ENCODE data around the gene STAMBPL1. TPM values are rescaled to one million over a fixed set of nuclear protein-coding genes. Genes with fewer than 3 reads are reported as not detected.
"Not testable (repeated sequence)": the region's sequence is repeated elsewhere in the genome, so short reads cannot be mapped to it uniquely, and the experiment has no call there.

STAMBPL1 gene
- total RNA-seq, 1 experiment from 2014 or later, result 15.6 TPM

- in situ Hi-C loops (cut with HindIII; ENCODE audit: low pct_unique_long_range_greater_than_20kb, low sequenced_read_pairs), result no loop called here
- DNase-seq (ENCODE audit: low read depth), result no peak
These were observed 27.7 kb upstream of the STAMBPL1 start for GRCh38 chr10:88852327-88852726.

- in situ Hi-C loops (cut with HindIII; ENCODE audit: low pct_unique_long_range_greater_than_20kb, low sequenced_read_pairs), result no loop called here
- no peak for DNase-seq (ENCODE audit: low read depth)
These were observed 26.7 kb upstream of the STAMBPL1 start for GRCh38 chr10:88853155-88853881.

- DNase-seq (ENCODE audit: low read depth), result no peak
- in situ Hi-C loops (cut with HindIII; ENCODE audit: low pct_unique_long_range_greater_than_20kb, low sequenced_read_pairs), result no loop called here
These were observed 25.4 kb upstream of the STAMBPL1 start for GRCh38 chr10:88854684-88855083.

DNA sequence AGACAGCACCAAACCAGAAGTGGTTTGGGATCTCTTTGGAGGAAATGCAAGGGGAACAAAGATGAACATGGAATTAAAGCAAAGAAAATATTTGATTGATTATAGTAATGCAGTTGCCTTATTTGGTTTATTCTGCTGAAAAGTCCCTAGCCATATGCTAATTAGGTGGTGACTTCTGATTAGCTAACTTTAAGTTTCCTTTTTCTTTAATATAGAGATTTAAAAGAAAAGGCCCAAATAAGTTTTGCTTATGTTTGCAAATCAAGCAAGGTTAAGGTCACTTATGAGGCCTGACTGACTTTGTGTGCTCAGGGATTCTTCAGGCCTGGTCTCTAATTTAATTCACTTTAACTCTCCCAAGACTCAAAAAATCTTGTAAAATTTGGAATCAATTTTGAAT, 22.2 kb upstream of the STAMBPL1 start:
- no peak for DNase-seq (ENCODE audit: low read depth)
- in situ Hi-C loops (cut with HindIII; ENCODE audit: low pct_unique_long_range_greater_than_20kb, low sequenced_read_pairs), result no loop called here

GRCh38 chr10:88858491-88858890, 21.6 kb upstream of the STAMBPL1 start:
- no peak for DNase-seq (ENCODE audit: low read depth)
- in situ Hi-C loops (cut with HindIII; ENCODE audit: low pct_unique_long_range_greater_than_20kb, low sequenced_read_pairs), result no loop called here

GRCh38 chr10:88861036-88861435, 19.0 kb upstream of the STAMBPL1 start:
- no peak for DNase-seq (ENCODE audit: low read depth)
- in situ Hi-C loops (cut with HindIII; ENCODE audit: low pct_unique_long_range_greater_than_20kb, low sequenced_read_pairs), result no loop called here

- DNase-seq (ENCODE audit: low read depth), result no peak
- in situ Hi-C loops (cut with HindIII; ENCODE audit: low pct_unique_long_range_greater_than_20kb, low sequenced_read_pairs), result no loop called here
These were observed 14.7 kb upstream of the STAMBPL1 start for GRCh38 chr10:88865281-88865876.

DNA sequence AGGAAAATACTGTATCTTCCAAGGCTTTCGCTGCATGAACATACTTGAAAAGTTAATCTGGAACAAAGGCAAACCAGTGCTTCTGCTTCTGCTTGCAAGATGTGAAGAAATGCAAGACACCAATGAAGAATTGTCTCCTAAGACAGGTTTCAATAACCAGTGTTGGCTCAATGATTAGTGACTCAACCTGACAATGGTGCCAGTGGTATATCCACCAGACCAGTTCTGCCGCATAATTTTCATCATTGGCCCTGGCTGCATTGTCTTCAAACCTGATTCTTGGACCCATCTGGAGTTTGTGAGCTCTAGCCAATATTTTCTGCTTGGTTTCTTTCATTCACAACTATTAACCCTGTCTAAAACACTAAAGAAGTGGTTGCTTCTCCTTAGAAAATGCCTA, 13.6 kb upstream of the STAMBPL1 start:
- in situ Hi-C loops (cut with HindIII; ENCODE audit: low pct_unique_long_range_greater_than_20kb, low sequenced_read_pairs), result no loop called here
- no peak for DNase-seq (ENCODE audit: low read depth)

- in situ Hi-C loops (cut with HindIII; ENCODE audit: low pct_unique_long_range_greater_than_20kb, low sequenced_read_pairs), result no loop called here
- no peak for DNase-seq (ENCODE audit: low read depth)
These were observed 10.0 kb upstream of the STAMBPL1 start for GRCh38 chr10:88870089-88870488.

GRCh38 chr10:88873757-88874156, 6.3 kb upstream of the STAMBPL1 start:
- in situ Hi-C loops (cut with HindIII; ENCODE audit: low pct_unique_long_range_greater_than_20kb, low sequenced_read_pairs), result no loop called here
- no peak for DNase-seq (ENCODE audit: low read depth)

GRCh38 chr10:88874281-88874680, 5.8 kb upstream of the STAMBPL1 start:
- no peak for DNase-seq (ENCODE audit: low read depth)
- in situ Hi-C loops (cut with HindIII; ENCODE audit: low pct_unique_long_range_greater_than_20kb, low sequenced_read_pairs), result no loop called here

DNA sequence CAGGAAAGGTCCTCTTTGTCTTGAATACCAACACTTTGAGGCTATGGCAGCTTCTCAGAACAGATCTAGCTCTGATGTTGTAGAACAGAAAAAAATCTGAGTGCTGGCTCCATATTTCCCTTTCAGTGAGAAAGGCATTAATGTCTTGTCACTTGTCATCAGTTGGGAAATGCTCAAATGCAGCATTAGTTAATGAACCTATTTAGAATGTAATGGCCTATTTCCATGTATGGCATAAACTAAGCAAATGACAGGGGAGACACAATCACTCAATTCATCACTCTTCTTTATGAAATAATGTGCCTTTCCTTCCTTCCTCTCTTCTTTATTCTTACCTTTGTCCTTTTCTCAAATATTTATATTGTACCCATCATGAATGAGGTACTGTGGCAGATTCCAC, 5.0 kb upstream of the STAMBPL1 start:
- in situ Hi-C loops (cut with HindIII; ENCODE audit: low pct_unique_long_range_greater_than_20kb, low sequenced_read_pairs), result no loop called here
- no peak for DNase-seq (ENCODE audit: low read depth)

DNA sequence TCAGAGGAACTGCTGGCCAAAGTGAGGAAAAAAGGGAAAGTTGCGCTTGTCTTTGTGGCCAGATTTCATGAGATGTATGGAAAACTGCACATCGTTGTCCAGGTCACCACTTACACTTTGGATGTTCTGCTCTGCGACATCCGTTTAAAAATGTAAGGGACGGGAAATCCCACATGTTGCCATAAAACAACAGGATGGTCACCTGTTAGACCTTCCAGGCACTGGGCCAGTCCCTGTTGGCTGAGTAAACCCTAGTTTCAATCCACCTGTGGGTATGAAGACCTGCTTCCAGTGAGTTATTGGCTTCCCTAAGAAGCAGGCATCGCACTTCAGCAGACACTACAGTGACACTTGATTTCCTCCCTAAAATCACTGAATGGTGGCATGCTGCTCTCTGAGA, 2.7 kb upstream of the STAMBPL1 start:
- DNase-seq (ENCODE audit: low read depth), result no peak
- in situ Hi-C loops (cut with HindIII; ENCODE audit: low pct_unique_long_range_greater_than_20kb, low sequenced_read_pairs), result no loop called here

- in situ Hi-C loops (cut with HindIII; ENCODE audit: low pct_unique_long_range_greater_than_20kb, low sequenced_read_pairs), result no loop called here
- DNase-seq (ENCODE audit: low read depth), result peak; percentile 91
These were observed 434 bp downstream of the STAMBPL1 start for GRCh38 chr10:88880282-88881076.

DNA sequence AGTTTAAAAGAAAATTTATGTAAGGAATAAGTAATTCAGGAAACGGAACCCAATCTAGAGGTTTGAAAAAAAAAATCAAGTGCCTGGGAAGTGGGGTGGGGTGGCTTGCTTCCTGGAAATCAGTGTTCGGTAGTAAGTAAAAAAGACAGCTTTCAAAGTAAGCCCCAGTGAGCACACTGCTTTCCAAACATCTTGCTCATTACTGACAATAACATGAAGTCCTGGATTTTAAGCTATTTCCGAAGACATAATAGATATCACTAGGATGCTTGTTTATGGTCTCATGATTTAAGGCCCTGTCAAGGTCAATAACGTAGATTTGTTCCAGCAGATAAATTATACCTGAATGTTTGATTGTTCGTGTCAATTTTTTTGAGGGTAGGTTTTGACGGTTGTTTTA, 1.3 kb downstream of the STAMBPL1 start:
- DNase-seq (ENCODE audit: low read depth), result peak; percentile 30
- in situ Hi-C loops (cut with HindIII; ENCODE audit: low pct_unique_long_range_greater_than_20kb, low sequenced_read_pairs), result no loop called here

DNA sequence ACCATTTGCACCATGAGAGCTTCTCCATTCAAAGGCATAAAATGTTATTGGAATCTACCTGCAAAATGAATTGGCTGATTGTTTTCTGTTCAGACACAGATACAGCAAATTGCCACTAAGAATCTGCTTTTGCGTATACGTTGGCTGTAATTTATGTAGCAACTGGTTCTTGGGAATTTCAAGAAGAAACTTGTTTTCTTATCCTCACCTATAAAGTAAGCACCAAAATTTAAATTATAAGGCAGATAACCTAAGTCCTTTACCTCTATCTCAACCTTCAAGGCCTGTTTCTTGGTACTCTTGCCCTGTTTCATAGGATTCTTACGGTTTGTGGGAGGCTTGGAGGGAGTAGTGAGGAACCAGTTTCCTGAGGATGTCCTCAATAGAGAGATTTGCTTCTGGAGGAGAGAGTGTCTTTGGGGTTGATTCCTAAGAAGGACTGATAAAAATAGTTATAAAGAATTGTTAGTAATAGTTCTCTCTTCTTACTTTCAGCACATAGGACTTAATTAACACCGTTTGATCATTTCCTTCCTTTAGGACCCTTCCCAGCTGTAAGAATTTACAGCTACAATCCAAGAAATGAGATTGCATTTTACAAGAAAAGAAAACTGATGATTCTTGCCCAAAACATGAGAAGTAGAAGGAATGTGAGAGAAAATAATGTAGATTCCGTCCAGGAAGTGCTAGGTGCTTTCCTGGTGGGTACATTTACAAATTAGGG, 2.0 kb downstream of the STAMBPL1 start:
- DNase-seq (ENCODE audit: low read depth), result peak; percentile 21
- in situ Hi-C loops (cut with HindIII; ENCODE audit: low pct_unique_long_range_greater_than_20kb, low sequenced_read_pairs), result no loop called here

- DNase-seq (ENCODE audit: low read depth), result peak; percentile 59
- in situ Hi-C loops (cut with HindIII; ENCODE audit: low pct_unique_long_range_greater_than_20kb, low sequenced_read_pairs), result not testable (repeated sequence)
These were observed 2.8 kb downstream of the STAMBPL1 start for GRCh38 chr10:88882646-88883447.

GRCh38 chr10:88883448-88883809, 3.4 kb downstream of the STAMBPL1 start:
- in situ Hi-C loops (cut with HindIII; ENCODE audit: low pct_unique_long_range_greater_than_20kb, low sequenced_read_pairs), result no loop called here
- no peak for DNase-seq (ENCODE audit: low read depth)

Data from Caki2 (cell line).